GM13976 (cell line): ENCODE data around the gene KLHL21.

Source experiments
- DNase-seq: peaks from one replicate; pipeline ENCODE4 v3.0.0; 2012; ENCODE audit warnings: low spot score
- in situ Hi-C: fragments of 300-500 bp; cut with MboI; formaldehyde crosslinking; loops from one replicate; pipeline ENCODE4 v1.12.0; 2022; ENCODE audit warnings: low sequenced_read_pairs, mixed read lengths, inconsistent platforms; ENCODE audit not compliant: unreplicated experiment
- TF ChIP-seq, protein P1 (sequence below): IDR thresholded peaks from 2 replicates; pipeline ENCODE4 v1.5.1; 2012; ENCODE audit warnings: borderline replicate concordance, mild to moderate bottlenecking; ENCODE audit not compliant: insufficient read depth; ENCODE audit errors: extremely low read depth, missing control alignments, control extremely low read depth

Gene KLHL21

GRCh38 chr1:6592441-6592840 is 10.2 kb downstream of the KLHL21 start:
- in situ Hi-C loops, result no loop called here
- DNase-seq, result no peak
- TF ChIP-seq, protein P1, sequence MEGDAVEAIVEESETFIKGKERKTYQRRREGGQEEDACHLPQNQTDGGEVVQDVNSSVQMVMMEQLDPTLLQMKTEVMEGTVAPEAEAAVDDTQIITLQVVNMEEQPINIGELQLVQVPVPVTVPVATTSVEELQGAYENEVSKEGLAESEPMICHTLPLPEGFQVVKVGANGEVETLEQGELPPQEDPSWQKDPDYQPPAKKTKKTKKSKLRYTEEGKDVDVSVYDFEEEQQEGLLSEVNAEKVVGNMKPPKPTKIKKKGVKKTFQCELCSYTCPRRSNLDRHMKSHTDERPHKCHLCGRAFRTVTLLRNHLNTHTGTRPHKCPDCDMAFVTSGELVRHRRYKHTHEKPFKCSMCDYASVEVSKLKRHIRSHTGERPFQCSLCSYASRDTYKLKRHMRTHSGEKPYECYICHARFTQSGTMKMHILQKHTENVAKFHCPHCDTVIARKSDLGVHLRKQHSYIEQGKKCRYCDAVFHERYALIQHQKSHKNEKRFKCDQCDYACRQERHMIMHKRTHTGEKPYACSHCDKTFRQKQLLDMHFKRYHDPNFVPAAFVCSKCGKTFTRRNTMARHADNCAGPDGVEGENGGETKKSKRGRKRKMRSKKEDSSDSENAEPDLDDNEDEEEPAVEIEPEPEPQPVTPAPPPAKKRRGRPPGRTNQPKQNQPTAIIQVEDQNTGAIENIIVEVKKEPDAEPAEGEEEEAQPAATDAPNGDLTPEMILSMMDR, result no peak

- in situ Hi-C loops, result no loop called here
- TF ChIP-seq, protein P1, result no peak
- DNase-seq, result no peak
These were observed 11.0 kb downstream of the KLHL21 start for GRCh38 chr1:6591644-6592043.

GRCh38 chr1:6591222-6591621 is 11.4 kb downstream of the KLHL21 start:
- TF ChIP-seq, protein P1, result no peak
- in situ Hi-C loops, result no loop called here
- no peak for DNase-seq

DNA sequence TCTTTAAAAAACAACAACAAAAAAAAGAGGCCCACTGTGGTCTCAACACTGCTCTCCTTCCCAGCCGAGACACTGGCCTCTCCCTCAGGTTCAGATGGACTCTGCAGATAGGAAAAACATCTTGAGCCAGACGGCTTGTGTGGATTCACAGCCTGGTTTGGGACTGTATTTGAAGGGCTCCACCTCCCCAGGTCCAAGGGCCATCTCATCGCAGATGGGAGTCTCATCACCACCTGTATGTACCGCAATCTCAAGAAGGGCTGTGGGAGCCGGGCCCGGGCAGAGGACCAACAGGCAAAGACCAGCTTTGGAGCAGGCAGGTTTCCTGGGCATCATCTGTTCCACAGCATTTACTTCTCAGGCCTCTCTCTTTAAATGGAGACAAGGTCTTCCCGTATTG is 12.6 kb downstream of the KLHL21 start:
- DNase-seq, result no peak
- in situ Hi-C loops, result no loop called here
- TF ChIP-seq, protein P1, result no peak

GRCh38 chr1:6588893-6589520 is 13.7 kb downstream of the KLHL21 start:
- in situ Hi-C loops, result no loop called here
- TF ChIP-seq, protein P1, result no peak
- no peak for DNase-seq

GRCh38 chr1:6588128-6588892 is 14.4 kb downstream of the KLHL21 start:
- TF ChIP-seq, protein P1, result no peak
- DNase-seq, result no peak
- in situ Hi-C loops, result no loop called here
